Pancreas (tissue), 10 donors: ENCODE measurements around the gene TMEM223. TPM values are rescaled to one million over a fixed set of nuclear protein-coding genes. Genes with fewer than 3 reads are reported as not detected.

Experiments
- ATAC-seq, 4 donors: fragments of 200-7000 bp; cut with Tn5 transposase; one replicate each; pipeline versions ENCODE4 v1.8.0 to v1.9.1; 2020; ENCODE audit warnings: mild to moderate bottlenecking in 4 of 4, moderate library complexity in 4 of 4
- DNase-seq, 6 donors: peaks; one replicate each; pipeline ENCODE4 v3.0.0-alpha.2; 2020
- FAIRE-seq: peaks from 2 replicates; lab custom pipeline; 2012; peaks lifted over from hg19 to GRCh38; lab: Jason Lieb, UNC
- H3K27ac ChIP-seq, 4 donors: fragments of 200-600 bp; sonication (generic); 1 replicate in 3 of 4; 2 replicates in 1 of 4; pipeline versions ENCODE4 v1.5.0 to v1.8.0; 2020
- H3K27me3 ChIP-seq, 4 donors: fragments of 200-600 bp; one replicate each; pipeline ENCODE4 v1.8.0; 2021
- H3K36me3 ChIP-seq, 3 donors: fragments of 200-600 bp; sonication (generic) in 1 of 3; one replicate each; pipeline versions ENCODE4 v1.5.0 to v1.8.0; 2020 to 2021
- H3K4me1 ChIP-seq, 3 donors: fragments of 200-600 bp; one replicate each; pipeline ENCODE4 v1.8.0; 2021
- H3K4me3 ChIP-seq, 4 donors: fragments of 200-600 bp; sonication (generic) in 2 of 4; one replicate each; pipeline versions ENCODE4 v1.5.0 to v1.8.0; 2020 to 2021
- H3K9me3 ChIP-seq, 4 donors: fragments of 200-600 bp; one replicate each; pipeline ENCODE4 v1.8.0; 2021
- CTCF ChIP-seq, 4 donors: fragments of 200-600 bp; sonication (generic) in 3 of 4; IDR thresholded peaks; one replicate each; pipeline versions ENCODE4 v1.5.0 to v1.8.0; 2021; ENCODE audit warnings: antibody characterized with exemption in 4 of 4
- WGBS, 2 donors: extraction: QIAGEN DNeasy Blood & Tissue Kit; methylation state at CpG; one replicate each; pipeline ENCODE4 v1.1.7; 2013; 5-methylcytosine and 5-hydroxymethylcytosine counted together
- intact Hi-C, 3 donors: fragments of 100-400 bp; cut with DNase I; formaldehyde crosslinking; loops; one replicate each; pipeline versions ENCODE4 v1.11.1 to v1.14.2; 2022
- polyA plus RNA-seq, 2 donors: library from polyadenylated mRNA; stranded (reverse); fragments of 200-250 nt; gene quantifications; one replicate each; pipeline ENCODE4 v1.2.3, GENCODE V29; 2013
- total RNA-seq, 6 donors: library from RNA; stranded (reverse); fragmentation: NEBNext Ultra II Directional in 4 of 6; extraction: Animal tissue kit (Norgen Biotek cat#: 25700) in 4 of 6; gene quantifications; one replicate each; pipeline versions ENCODE4 v1.2.1 to v1.2.4, GENCODE V29; 2021 to 2023
- donor health status: healthy with polysubstance abuse.
- donor health status: DM: no; HTN: no; CAD: no; lungs with moderate emphysema.
- donor health status: DM: no; HTN: no; CAD: no.
- donor health status: control.
- donor health status: control.
- donor health status: Bipolar disorder and iron deficiency.
- donor health status: DM: yes; HTN: yes; CAD: no.
- donor health status: DM: no; HTN: no; CAD: no.
- donor health status: DM: no; HTN: no; CAD: no.
- donor health status: DM: yes; HTN: yes; CAD: no.

Gene TMEM223
- total and polyA plus RNA-seq, 8 donors, result 5.0 to 16.6 (median 7.5) TPM

DNA sequence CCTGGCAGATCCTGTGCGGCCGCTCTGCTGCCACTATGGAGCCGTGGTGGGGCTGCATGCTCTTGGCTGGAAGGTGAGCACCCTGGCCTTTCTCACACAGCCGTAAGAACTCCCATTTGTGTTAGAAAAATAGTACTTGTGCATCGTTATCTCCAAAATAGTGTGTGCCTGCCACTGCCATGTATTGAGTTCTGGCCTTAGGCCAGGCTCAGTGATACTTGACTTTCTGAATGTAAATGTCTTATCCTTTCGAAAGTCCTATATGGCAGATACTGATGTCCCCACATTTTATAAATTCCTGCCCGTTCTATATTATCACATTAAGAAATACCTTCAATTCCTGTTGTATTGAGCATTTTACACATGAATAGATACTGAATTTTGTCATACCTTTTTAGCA is 9.1 kb downstream of the TMEM223 start:
- WGBS, 2 donors, result 91% methylated on average over 7 of the region's 7 CpGs
- no peak for DNase-seq

DNA sequence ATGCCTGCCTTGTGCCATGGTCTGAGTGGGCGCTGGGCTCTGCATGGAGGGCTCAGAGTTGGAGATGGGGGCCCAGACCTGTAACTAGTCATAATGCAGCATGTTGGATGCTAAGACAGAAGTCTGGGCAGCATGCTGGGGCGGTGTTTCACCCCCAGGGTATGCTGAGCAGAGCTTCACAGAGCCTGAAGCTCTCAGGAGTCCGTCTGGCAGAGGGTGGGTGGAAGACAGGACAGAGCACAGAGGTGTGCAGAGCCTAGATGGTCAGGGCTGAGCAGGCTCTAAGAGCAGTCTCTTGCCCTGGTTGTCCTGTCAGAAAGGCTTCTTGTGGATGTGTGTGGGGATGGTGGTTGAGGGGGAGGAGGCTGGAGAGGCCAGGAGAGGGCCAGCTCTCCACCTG is 13.4 kb downstream of the TMEM223 start:
- no peaks in the 10 kb centered on the region for H3K4me1 ChIP-seq
- no peak for ATAC-seq
- TF ChIP-seq CTCF (IDR thresholded peaks at IDR 0.05), result no peak
- no peak overlapping the region for H3K27ac ChIP-seq
- no peaks in the 10 kb centered on the region for H3K9me3 ChIP-seq
- WGBS, 2 donors, result 97 to 100% methylated on average over 3 of the region's 3 CpGs
- DNase-seq, result no peak
- no peak for FAIRE-seq
- peaks cover 0 to 15% (median 12%) of the 10 kb centered on the region in 3 donors for H3K36me3 ChIP-seq
- no peaks in the 10 kb centered on the region for H3K27me3 ChIP-seq
- no peak overlapping the region for H3K4me3 ChIP-seq
- intact Hi-C loops, result no loop called here

More for the DNA sequence above, 9.1 kb downstream of the TMEM223 start:
- H3K4me1 ChIP-seq, result peaks cover 4 to 6% (median 6%) of the 10 kb centered on the region in 3 donors
- ATAC-seq, result no peak
- no peaks in the 10 kb centered on the region for H3K27me3 ChIP-seq
- intact Hi-C loops, result loop anchor here in 1 of 3 donors (10.0 kb wide), 1 partner anchor 82 kb away; no protein-coding TSS in a partner anchor
- H3K4me3 ChIP-seq, result no peak overlapping the region
- H3K36me3 ChIP-seq, result peaks cover 0 to 7% (median 0%) of the 10 kb centered on the region in 3 donors
- no peak for FAIRE-seq
- TF ChIP-seq CTCF (IDR thresholded peaks at IDR 0.05), result no peak
- H3K9me3 ChIP-seq, result no peaks in the 10 kb centered on the region
- no peak overlapping the region for H3K27ac ChIP-seq

DNA sequence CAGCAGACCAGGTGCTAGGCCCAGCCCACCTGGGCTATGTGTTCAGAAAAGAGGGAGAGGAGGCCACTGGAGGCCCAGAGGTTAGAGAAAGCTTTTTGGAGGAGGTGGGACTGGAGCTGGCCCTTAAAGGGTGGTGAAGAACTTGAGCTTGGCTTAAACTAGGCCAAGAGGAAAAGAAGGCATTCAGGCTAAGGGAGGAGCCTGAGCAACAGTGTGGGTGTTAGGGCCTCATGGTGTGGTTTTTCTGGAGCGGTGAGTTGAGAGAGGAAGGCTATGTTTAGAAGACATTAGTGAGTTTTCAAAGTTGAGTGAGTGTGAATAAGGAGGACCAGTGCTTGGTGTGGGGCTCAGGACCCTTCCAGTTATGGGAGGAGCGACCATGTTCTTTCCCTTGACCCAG is 14.4 kb downstream of the TMEM223 start:
- Histone ChIP-seq H3K9me3 (no peaks in the 10 kb centered on the region), H3K4me3 (no peak overlapping the region), H3K27me3 (no peaks in the 10 kb centered on the region), H3K36me3 (peaks cover 0 to 15% (median 12%) of the 10 kb centered on the region in 3 donors), H3K27ac (no peak overlapping the region), H3K4me1 (no peaks in the 10 kb centered on the region)
- intact Hi-C loops, result no loop called here
- ATAC-seq (no peak), DNase-seq (no peak), FAIRE-seq (no peak)
- TF ChIP-seq CTCF (IDR thresholded peaks at IDR 0.05), result no peak
- 90 to 97% methylated on average over 2 of the region's 2 CpGs for WGBS, 2 donors

DNA sequence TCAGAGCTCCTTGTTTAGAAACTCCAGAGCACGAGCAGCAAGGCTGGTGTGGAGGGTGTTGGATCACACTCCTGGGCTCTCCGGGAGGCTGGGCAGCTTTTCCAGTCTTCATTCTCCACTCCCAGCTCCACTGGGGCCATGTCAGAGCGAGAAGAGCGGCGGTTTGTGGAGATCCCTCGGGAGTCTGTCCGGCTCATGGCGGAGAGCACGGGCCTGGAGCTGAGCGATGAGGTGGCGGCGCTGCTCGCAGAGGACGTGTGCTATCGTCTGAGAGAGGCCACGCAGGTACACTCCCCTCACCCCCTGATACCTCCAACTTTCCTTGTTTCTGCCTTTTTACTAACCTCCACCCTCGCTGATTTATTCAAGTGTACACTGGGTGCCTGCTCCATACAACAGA is 16.2 kb downstream of the TMEM223 start:
- TF ChIP-seq CTCF (IDR thresholded peaks at IDR 0.05), result no peak
- H3K36me3 ChIP-seq, result peaks cover 0 to 15% (median 12%) of the 10 kb centered on the region in 3 donors
- H3K9me3 ChIP-seq, result no peaks in the 10 kb centered on the region
- H3K4me1 ChIP-seq, result peaks cover 0 to 6% (median under 1%) of the 10 kb centered on the region in 3 donors
- 91 to 96% methylated on average over 17 of the region's 17 CpGs for WGBS, 2 donors
- no peak for FAIRE-seq
- intact Hi-C loops, result no loop called here
- no peak overlapping the region for H3K4me3 ChIP-seq
- no peak for DNase-seq
- no peaks in the 10 kb centered on the region for H3K27me3 ChIP-seq
- H3K27ac ChIP-seq, result no peak overlapping the region
- no peak for ATAC-seq

- no peak for DNase-seq
- no peaks in the 10 kb centered on the region for H3K9me3 ChIP-seq
- peaks cover 0 to 15% (median 12%) of the 10 kb centered on the region in 3 donors for H3K36me3 ChIP-seq
- no peak overlapping the region for H3K4me3 ChIP-seq
- no peaks in the 10 kb centered on the region for H3K27me3 ChIP-seq
- H3K4me1 ChIP-seq, result peaks cover 6 to 9% (median 7%) of the 10 kb centered on the region in 3 donors
- H3K27ac ChIP-seq, result no peak overlapping the region
- no peak for ATAC-seq
- no peak for FAIRE-seq
- intact Hi-C loops, result no loop called here
- WGBS, 2 donors, result 79 to 84% methylated on average over 6 of the region's 6 CpGs
- no peak for TF ChIP-seq CTCF (IDR thresholded peaks at IDR 0.05)
Measured at GRCh38 chr11:62774407-62774806, 17.4 kb downstream of the TMEM223 start.
